HG03575 (cell line): ENCODE results near the gene CGNL1.

ENCODE experiments used
- ATAC-seq: cut with Tn5 transposase; IDR thresholded peaks from one replicate; pipeline ENCODE4 v1.9.1; 2021; ENCODE audit not compliant: unreplicated experiment, insufficient number of reproducible peaks, low FRiP score; ENCODE audit errors: extremely low read depth

The CGNL1 gene

DNA sequence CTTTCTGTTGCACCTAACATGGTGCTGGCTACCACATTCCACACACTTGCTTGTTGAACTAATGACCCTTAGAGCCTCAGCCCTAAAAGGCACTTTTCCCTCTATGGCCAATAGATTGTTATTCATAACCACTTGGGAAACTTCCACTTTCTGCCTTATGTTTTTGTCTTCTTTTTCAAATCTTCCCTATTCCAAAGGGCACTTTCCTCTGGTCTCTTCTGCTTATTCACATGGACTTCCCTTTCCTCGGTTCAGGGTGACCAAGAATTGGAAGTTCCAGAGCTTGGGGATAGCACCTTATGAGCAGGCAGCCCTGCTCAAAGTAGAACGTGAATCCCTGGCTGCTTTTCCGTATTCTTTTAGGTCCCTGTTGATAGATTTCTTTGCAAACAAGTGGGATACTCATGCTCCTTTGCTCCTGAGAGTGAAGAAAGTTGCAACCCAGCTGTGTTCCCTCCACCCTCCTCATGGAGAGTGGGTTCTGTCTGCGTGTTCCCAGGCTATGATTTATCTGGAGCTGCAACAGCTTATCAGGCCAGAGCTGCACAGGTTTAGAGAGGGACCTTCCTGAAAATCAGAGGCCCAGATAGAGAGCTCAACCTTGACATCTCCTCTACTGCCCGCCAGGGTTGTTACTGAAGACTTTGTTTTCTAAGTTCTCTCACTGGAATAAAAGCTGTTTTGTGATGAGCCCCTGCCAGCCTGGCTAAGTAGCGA, 156.6 kb downstream of the CGNL1 start:
- ATAC-seq: no peak

DNA sequence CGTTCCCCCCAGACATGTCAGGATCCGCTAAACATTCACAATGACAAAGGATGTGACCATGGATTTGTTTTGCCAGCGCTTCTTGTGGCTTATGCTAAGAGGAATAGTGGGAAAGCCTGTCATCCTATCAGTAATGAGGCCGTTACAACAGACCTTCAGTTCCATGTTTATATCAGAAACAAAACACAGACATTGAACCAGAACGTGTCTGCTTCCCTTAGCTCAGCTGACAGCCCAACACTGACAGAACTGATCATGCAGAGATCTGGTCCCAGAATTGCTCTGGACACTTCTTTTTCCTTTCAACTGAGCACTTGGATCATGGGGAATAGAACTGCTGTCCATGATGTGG, 157.1 kb downstream of the CGNL1 start:
- no peak for ATAC-seq

DNA sequence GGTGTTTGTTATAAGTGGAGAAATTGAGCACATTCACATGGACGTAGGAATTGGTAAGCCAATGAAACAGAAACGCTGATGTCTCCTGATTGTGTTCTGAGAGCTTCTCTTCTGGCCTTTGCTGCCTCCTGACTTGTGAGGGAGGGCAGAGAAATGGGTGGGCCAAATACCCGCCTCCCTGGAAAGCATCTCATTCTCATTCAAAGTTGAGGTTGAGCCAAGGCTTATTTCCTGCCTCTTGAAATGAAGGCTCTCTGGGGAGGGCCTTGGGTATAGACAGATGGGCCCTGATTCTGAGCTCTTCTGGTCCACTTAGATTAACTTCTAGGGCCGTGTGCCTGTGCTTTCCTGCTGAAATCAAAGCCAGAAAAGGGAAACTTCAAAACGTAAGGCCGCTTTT, 158.0 kb downstream of the CGNL1 start:
- ATAC-seq: no peak

DNA sequence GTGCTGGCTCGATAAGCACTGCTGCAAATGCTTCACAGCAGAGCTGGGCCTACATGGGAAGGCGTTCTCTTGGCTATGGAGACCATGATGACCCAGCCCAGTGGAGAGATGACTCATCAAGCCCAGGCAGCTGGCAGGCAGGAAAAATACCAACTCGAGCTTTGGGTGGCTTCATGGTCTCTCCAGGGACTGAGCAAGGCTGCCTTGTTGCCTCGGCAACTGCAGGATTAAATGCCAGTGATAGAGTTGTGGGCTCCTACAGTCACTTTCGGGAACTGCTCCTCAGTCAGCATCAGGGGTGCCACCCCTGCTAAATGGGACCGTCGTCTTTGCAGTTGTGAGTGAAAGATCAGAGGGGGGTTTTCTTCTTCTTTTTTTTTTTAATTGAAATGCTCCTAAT, 160.8 kb downstream of the CGNL1 start:
- ATAC-seq: no peak

DNA sequence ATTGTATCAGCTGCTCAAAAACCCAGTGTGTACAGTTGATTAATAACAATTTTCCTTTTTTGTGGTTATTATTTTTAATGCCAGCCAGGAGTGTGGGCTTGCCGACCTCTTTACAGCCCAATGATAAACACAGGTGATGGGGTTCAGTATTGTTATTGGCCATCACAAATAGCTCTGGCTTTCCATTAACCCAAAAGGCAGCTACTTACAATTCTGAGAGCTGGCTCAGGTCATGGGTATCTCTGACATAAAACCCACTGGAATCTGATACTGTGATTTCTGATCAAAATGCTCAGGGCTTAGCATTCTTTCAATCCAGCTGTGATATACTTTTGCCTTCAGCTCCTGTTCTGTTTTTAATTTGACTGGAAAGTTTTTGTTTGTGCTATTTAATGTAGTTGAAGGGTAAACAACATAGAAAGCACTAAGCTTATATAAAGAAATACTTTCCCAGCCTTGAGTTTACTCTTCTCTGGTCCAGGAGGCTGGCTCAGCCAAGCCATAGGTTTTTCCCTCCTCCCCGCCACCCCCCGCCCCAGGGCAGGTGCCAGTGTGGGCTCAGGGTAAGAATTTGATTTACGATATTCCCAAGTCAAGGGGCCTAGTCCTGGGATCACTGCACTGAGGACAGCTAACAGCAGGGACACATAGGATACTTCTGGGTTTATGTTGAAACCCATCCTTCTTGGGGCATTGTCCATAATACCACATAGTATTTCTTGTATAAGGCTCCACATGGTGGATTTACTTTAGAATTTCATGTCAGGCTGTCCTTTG, 161.4 kb downstream of the CGNL1 start:
- no peak for ATAC-seq

DNA sequence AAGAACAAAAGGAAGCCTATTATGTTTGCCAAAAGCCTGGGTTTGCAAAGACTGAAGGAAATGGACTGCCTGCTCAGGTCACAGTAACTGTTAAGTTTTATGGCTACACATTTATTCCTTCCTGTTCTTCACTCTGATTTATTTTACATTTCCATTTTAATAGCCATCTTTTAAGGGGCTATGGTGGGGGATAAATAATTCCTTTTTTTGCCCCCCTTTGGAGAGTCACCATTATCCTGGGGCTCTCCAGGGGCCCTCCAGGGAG, 161.9 kb downstream of the CGNL1 start:
- ATAC-seq: no peak

DNA sequence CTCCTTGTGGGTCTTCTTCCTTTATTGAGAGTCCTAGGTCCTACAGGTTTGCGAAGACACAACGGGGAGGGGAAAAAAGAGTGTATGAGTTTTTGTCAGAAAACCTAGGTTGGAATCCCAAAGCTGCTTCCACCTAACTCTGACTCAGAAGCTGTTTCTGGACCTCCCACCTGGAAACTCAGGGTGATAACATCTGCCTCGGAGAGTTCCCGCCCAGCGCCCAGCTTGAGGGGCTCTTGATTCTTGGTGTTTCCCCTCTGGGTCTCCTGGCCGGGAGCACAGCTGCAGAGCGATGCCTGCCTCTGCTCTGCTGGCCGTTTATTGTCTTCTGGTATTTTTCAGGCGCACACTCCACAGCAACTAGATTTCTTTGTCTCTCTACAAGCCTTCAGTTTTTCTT, 162.5 kb downstream of the CGNL1 start:
- no peak for ATAC-seq

DNA sequence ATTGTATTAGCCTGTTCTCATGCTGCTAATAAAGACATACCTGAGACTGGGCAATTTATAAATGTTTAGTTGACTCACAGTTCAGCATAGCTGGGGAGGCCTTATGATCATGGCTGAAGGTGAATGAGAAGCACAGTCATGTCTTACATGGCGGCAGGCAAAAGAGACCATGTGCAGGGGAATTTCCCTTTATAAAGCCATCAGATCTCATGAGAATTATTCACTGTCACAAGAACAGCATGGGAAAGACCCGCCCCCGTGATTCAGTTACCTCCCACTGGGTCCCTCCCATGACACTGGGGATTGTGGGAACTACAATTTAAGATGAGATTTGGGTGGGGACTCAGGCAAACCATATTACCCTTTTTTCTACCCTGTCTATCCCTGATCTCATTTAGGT, 163.9 kb downstream of the CGNL1 start:
- no peak for ATAC-seq

DNA sequence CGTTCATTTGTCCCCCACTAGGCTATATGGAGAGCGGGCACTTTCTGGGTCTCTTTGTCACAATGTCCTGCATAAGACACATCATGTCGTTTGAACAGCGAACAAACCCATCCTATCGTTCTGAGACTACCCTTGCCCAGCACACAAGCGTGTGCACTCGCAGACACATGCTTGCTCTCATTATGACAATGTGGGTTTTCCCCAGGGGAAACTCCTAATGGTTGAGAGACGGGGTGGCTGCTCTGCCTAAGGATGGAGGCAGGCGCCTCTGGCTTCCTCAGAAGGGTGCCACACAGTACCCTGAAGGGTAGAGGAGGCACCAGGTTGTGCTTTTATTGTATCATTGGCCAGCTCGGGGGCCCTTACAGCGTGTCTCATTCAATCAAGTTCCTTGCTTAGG, 164.4 kb downstream of the CGNL1 start:
- ATAC-seq: no peak

DNA sequence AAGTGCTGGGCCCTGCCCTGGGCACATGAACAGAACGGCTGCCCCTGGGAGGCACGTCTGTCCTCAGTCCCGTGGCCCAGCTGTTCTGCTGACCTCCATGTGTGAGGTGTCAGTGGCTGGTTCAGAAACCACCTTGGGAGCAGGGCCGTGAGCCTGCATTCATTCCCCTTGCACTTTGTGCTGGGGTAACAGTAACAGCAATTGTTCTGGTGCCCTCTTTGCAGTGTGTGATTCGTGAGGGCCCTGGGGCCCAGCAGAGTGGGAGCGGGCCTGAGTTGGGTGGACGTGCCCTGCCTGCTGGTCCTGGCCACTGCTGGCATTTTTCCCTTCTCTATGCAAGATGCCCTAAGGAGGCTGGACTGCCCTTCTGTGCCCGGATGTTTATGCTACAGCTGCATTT, 165.0 kb downstream of the CGNL1 start:
- no peak for ATAC-seq

DNA sequence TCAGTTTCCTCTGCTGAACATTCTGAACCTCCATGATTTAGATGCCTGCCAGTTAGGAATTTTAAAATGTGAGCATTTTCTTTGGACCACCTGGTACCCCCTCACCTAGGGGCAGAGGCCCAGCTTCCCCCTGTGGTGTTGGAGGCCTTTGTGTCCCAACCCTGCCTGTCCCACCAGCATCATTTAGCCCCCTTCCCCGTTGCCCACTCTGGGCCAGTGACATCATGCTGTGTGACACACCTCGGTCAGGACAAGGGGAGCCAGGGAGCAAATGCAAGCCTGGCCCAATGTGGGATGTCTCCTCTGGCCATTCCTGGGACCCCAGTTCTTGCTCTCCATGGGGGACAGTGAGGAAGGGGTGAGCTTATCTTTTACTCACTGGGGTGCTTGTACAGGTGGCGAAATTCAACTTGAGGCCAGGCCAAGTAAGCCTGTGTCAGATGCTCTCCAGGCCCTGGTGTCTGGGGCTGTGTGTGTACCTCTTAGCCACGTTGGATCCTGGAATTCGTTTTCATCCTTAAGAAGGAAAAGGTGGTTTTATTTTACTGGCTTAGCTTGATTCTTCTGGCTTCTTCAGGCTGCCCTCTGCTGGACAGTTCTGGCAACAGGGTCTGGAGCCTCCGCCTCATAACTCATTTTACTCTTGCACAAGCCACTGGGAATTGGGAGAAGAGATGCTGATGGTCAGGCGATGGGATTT, 165.7 kb downstream of the CGNL1 start:
- ATAC-seq: no peak

DNA sequence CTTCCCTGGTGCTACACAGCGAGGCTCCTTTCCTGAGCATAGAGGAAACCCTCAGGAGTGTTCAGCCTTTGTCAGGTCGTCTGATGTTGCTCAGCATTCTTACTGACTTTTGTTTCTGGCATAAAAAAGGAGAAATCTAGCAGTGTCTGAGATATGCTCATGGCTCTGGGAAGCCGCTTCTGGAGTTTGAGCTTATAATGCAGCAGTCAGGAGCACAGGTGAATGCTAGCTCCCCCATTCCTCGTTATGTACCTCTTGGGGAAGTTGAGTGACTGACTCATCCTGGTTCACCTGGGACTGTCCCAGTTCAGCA, 166.2 kb downstream of the CGNL1 start:
- ATAC-seq: no peak

DNA sequence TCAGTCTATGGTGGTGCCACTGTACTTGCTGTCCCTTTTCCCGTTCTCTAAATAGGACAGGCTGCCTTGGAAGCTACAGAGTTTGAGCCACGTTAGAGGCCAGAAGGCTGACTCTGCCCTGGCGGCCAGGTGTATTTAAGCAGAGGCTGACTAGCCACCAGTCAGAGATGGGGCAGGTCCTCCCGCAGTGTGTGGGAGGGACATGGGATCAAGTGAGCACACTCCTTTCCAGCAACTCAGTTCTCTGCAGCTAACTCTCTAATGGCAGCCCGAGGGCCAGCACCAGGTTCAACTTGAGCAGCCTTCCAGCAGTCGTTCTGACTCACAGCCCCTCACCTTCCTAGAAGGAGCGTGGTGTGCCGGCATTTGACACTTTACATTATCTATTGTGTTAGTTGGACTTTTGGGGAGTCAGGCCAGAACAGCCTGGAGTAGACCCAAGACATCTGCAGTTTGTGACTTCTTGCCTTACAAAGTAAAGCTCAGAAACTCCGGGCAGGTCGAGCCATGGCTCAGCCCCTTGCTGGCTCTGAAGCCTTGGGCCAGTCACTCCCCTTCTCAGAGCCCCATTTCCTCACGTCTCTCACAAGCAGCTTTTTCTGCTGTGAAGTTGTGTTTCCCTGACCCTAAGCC, 168.7 kb downstream of the CGNL1 start:
- no peak for ATAC-seq

DNA sequence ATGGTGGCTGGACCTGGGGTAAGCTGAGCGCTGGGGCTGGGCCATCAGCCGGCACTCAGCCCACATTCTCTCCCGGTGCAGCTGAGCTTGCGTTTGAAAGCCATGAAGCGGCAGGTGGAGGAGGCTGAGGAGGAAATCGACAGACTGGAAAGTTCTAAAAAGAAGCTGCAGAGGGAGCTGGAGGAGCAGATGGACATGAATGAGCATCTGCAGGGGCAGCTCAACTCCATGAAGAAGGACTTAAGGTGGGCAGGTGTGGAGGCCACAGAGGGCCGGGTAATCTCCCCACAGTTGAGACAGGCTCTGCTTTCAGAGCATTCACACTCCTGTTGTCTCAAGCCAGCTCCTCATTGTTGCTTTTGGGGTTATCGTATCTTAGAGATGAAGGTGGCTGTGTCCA, 169.7 kb downstream of the CGNL1 start:
- no peak for ATAC-seq

DNA sequence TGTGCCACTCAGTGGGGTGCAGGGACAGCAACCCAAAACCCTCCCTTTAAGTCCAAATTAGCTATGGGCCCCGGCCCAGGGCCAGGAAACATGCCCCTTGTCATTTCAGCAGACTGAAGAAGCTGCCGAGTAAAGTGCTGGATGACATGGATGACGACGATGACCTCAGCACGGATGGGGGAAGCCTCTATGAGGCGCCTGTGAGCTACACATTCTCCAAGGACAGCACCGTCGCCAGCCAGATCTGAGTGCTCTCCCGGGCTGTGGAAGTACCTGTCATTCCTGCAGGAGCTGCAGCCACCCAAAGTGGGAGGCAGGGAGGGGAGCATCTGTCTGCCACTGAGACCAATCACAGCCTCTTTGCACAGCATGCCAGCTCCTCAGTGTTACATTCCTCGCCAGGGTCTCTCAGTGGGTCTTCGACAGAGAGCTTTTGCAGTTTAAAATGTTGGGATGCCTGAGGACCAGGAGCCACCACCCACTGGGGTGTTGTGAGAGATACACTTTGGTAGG, 171.0 kb downstream of the CGNL1 start:
- ATAC-seq: no peak

DNA sequence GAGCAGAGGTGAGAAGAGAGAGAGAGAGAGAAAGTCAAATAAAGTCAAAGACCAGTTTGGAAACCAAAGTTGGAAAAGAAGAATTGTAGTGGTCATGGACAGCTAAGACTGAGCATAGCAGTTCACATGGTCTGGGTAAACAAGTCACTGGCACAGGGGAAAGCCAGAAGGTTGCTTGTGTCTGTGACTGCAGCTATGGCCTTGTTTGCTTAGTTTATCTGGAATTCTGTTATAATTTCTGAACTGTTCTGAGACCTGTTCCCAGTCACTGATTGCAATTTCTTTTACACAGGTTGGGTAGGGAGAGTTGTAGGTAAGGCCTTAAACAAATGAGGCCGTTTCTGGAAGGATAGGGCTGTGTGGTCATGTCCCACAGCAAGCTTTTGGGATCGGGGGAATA, 172.0 kb downstream of the CGNL1 start:
- ATAC-seq: no peak

DNA sequence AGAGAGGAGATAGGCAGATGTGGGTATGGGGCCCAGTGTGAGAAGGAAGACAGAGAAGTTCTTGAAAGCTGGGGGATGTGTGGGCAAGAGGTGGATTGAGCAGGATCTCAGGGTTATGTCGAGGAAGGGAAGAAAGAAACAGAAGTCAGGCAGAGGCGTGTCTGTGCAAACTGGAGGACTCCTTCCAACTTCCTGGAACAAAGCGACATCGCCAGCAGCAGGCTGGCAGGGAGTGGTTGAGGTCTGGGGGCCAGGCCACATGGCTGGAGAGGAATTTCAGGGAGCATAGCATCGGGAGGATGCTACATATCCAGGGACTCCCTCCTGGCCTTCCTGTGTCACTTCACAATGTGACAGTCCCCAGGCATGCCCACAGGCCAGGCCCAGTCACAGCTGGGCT, 172.5 kb downstream of the CGNL1 start:
- ATAC-seq: no peak

DNA sequence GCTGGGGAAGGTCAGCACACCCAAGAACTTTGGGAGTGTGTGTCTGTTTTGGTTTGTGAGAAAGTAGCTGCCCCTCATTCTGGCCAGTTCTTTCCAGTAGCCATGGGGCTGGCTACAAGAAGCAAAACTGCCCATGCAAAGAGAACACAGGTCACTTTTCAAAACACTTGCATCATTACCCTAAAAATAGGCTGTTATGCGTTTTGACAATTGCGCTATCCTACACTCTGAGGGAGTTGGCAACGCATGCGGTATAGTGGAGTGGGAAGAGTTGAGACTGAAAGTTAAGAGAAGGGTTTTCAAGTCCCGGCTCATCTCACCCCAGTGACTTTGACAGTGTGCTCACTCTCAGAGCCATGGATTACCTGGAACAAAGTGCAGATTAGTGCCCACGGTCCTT, 173.6 kb downstream of the CGNL1 start:
- ATAC-seq: no peak

DNA sequence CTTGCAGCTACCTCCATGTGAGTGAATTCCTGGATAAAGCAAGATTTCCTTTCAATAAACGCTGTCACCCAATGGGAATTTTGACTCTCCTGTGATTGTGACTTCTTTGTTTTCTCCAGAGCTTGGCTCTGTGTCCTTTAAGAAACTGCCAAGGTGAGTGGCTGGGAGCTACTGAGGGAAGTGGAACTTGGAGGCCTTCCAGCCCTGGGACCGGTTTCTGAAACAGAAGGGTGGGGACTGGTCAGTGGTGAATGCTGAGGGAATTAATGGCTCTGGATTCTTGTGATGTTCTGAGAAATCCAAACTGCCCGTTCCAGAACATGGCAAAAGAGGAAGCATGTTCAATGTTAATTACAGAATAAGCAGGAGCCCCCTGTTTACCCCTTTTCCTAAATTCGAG, 174.3 kb downstream of the CGNL1 start:
- no peak for ATAC-seq
